HCT116 (cell line): Measurements from ENCODE around the gene GPSM3. TPM values are rescaled to one million over a fixed set of nuclear protein-coding genes. Genes with fewer than 3 reads are reported as not detected.
A peak's percentile ranks its signal among the peaks of the same experiment; 100 is the strongest.

Source experiments
- ATAC-seq: fragments of 200-7000 bp; cut with Tn5 transposase; 2 replicates; pipeline ENCODE4 v1.9.1; 2020; ENCODE audit warnings: mild to moderate bottlenecking, moderate library complexity
- BruUV-seq: library from RNA; stranded (reverse); fragments of 400-500 nt; replicated peaks from 2 replicates; lab custom pipeline; 2021; lab: Mats Ljungman, UMichigan
- CTCF ChIA-PET: fragments of 300-600 bp; sonication (Branson Sonifier 250); formaldehyde crosslinking; loops from one replicate; lab custom pipeline; 2021; ENCODE audit warnings: antibody characterized with exemption; lab: Charles Lee
- POLR2A ChIA-PET: fragments of 300-600, 350-600 bp; sonication (Branson Sonifier 250); formaldehyde crosslinking; loops from one replicate; lab custom pipeline; 2021; ENCODE audit warnings: antibody characterized with exemption; lab: Charles Lee
- RAD21 ChIA-PET, 2 experiments: fragments of 300-600 bp; sonication (Branson Sonifier 250); formaldehyde crosslinking; loops; one replicate each; lab custom pipeline; 2023; ENCODE audit warnings: low total read pairs in 2 of 2; ENCODE audit not compliant: uncharacterized antibody in 2 of 2, unreplicated experiment in 2 of 2, low non-redundant PET in 1 of 2; lab: Charles Lee
- DNase-seq: peaks from one replicate; pipeline ENCODE4 v3.0.0-alpha.2; 2010; ENCODE audit warnings: low read depth, low spot score
- H2AFZ ChIP-seq: fragments of 200-600 bp; shearing (Covaris generic), sonication (generic); 2 replicates; pipeline ENCODE4 v1.6.1; 2017; ENCODE audit warnings: low read depth, mixed run types, mixed read lengths, antibody characterized with exemption, low read length; ENCODE audit not compliant: poor library complexity, severe bottlenecking
- H3K27ac ChIP-seq: 2 replicates; pipeline ENCODE4 v1.5.1; 2012; ENCODE audit warnings: low read depth, low read length
- H3K27me3 ChIP-seq: fragments of 200-600 bp; sonication (generic); 2 replicates; pipeline ENCODE4 v1.6.1; 2016; ENCODE audit warnings: mixed run types, low read length, mixed read lengths; ENCODE audit not compliant: insufficient read depth
- H3K36me3 ChIP-seq, 2 experiments: fragments of 200-500 bp in 1 of 2; fragments of 200-600 bp in 1 of 2; sonication (Bioruptor generic) in 1 of 2; sonication (generic) in 1 of 2; 2 replicates each; pipeline versions ENCODE4 v1.5.1 to v1.6.1; 2014 to 2016; ENCODE audit warnings: low read length in 2 of 2, inconsistent platforms in 1 of 2, mixed read lengths in 1 of 2, mixed run types in 1 of 2; ENCODE audit not compliant: insufficient read depth in 2 of 2, control insufficient read depth in 1 of 2
- H3K4me1 ChIP-seq, 2 experiments: fragments of 200-600 bp in 1 of 2; sonication (generic) in 1 of 2; 2 replicates each; pipeline versions ENCODE4 v1.5.1 to v1.6.1; 2012 to 2017; ENCODE audit warnings: low read length in 2 of 2, inconsistent platforms in 1 of 2, mild to moderate bottlenecking in 1 of 2, mixed read lengths in 1 of 2, mixed run types in 1 of 2, moderate library complexity in 1 of 2; ENCODE audit not compliant: insufficient read depth in 2 of 2, control insufficient read depth in 1 of 2
- H3K4me2 ChIP-seq: fragments of 200-600 bp; sonication (generic); 2 replicates; pipeline ENCODE4 v1.6.1; 2017; ENCODE audit warnings: mixed run types, low read length, mixed read lengths
- H3K4me3 ChIP-seq, 2 experiments: fragments of 200-600 bp in 1 of 2; sonication (generic) in 1 of 2; replicated peaks in 1 of 2; 2 replicates each; pipeline ENCODE4 v1.5.1; 2011 to 2016; ENCODE audit warnings: low read length in 2 of 2, control low read depth in 1 of 2, low read depth in 1 of 2, mild to moderate bottlenecking in 1 of 2, mixed read lengths in 1 of 2, mixed run types in 1 of 2
- H3K79me2 ChIP-seq: fragments of 200-600 bp; sonication (generic); 2 replicates; pipeline ENCODE4 v1.6.1; 2017; ENCODE audit warnings: mild to moderate bottlenecking, mixed run types, low read length, moderate library complexity, mixed read lengths; ENCODE audit not compliant: insufficient read depth
- H3K9ac ChIP-seq: fragments of 200-600 bp; sonication (generic); 2 replicates; pipeline ENCODE4 v1.6.1; 2016; ENCODE audit warnings: low read length, mixed read lengths
- H3K9me2 ChIP-seq: fragments of 200-600 bp; sonication (generic), shearing (Covaris generic); 2 replicates; pipeline ENCODE4 v1.6.1; 2017; ENCODE audit warnings: mixed run types, mild to moderate bottlenecking, moderate library complexity; ENCODE audit not compliant: insufficient read depth
- H3K9me3 ChIP-seq, 2 experiments: fragments of 200-500 bp in 1 of 2; fragments of 200-600 bp in 1 of 2; sonication (Bioruptor generic) in 1 of 2; sonication (generic) in 1 of 2; 2 replicates each; pipeline ENCODE4 v1.6.1; 2014 to 2017; ENCODE audit warnings: low read length in 2 of 2, mixed read lengths in 2 of 2, inconsistent platforms in 1 of 2, low read depth in 1 of 2, mild to moderate bottlenecking in 1 of 2, mixed run types in 1 of 2, moderate library complexity in 1 of 2; ENCODE audit not compliant: control insufficient read depth in 1 of 2, insufficient read depth in 1 of 2
- H4K20me1 ChIP-seq: fragments of 200-600 bp; sonication (generic), shearing (Covaris generic); 2 replicates; pipeline ENCODE4 v1.6.1; 2017; ENCODE audit warnings: mixed run types, mild to moderate bottlenecking, moderate library complexity; ENCODE audit not compliant: insufficient read depth
- CBX3 ChIP-seq: IDR thresholded peaks from 2 replicates; pipeline ENCODE4 v1.6.1; 2012; ENCODE audit warnings: low read depth
- CTCF ChIP-seq, 3 experiments: fragments of 200-600 bp in 1 of 3; sonication (generic) in 1 of 3; IDR thresholded peaks in 2 of 3; conservative IDR thresholded peaks in 1 of 3; 2 replicates each; pipeline ENCODE4 v1.5.1; 2012 to 2017; ENCODE audit warnings: low read depth in 2 of 3, low read length in 2 of 3, antibody characterized with exemption in 1 of 3, borderline replicate concordance in 1 of 3, control low read depth in 1 of 3, mild to moderate bottlenecking in 1 of 3, mixed read lengths in 1 of 3, mixed run types in 1 of 3, moderate library complexity in 1 of 3; ENCODE audit not compliant: insufficient read depth in 1 of 3
- ELF1 ChIP-seq: IDR thresholded peaks from 2 replicates; pipeline ENCODE4 v1.6.1; 2012; ENCODE audit warnings: low read depth, borderline replicate concordance
- EZH2 ChIP-seq: fragments of 200-600 bp; sonication (generic); IDR thresholded peaks from 2 replicates; pipeline ENCODE4 v1.6.1; 2017; ENCODE audit warnings: antibody characterized with exemption, mixed run types
- JUND ChIP-seq: IDR thresholded peaks from 2 replicates; pipeline ENCODE4 v1.6.1; 2012
- MAX ChIP-seq: IDR thresholded peaks from 2 replicates; pipeline ENCODE4 v1.6.1; 2012
- POLR2AphosphoS5 ChIP-seq: IDR thresholded peaks from 2 replicates; pipeline ENCODE4 v1.6.1; 2011; ENCODE audit warnings: mild to moderate bottlenecking, low read depth, low read length, moderate library complexity
- RAD21 ChIP-seq: IDR thresholded peaks from 2 replicates; pipeline ENCODE4 v1.6.1; 2012; ENCODE audit warnings: low read depth, mild to moderate bottlenecking
- SIN3A ChIP-seq: IDR thresholded peaks from 2 replicates; pipeline ENCODE4 v1.6.1; 2012; ENCODE audit warnings: low read depth
- SRF ChIP-seq: IDR thresholded peaks from 2 replicates; pipeline ENCODE4 v1.6.1; 2012; ENCODE audit warnings: low read depth
- YY1 ChIP-seq: IDR thresholded peaks from 2 replicates; pipeline ENCODE4 v1.6.1; 2011; ENCODE audit warnings: low read length, low read depth, moderate library complexity, mild to moderate bottlenecking; ENCODE audit not compliant: insufficient replicate concordance; ENCODE audit errors: extremely low read depth
- ZBTB33 ChIP-seq: IDR thresholded peaks from 2 replicates; pipeline ENCODE4 v1.6.1; 2011; ENCODE audit warnings: mild to moderate bottlenecking, low read length, moderate library complexity; ENCODE audit not compliant: insufficient replicate concordance; ENCODE audit errors: extremely low read depth
- ZNF274 ChIP-seq: fragments of 200-500 bp; sonication (Bioruptor generic); IDR thresholded peaks from 2 replicates; pipeline ENCODE4 v1.6.1; 2014; ENCODE audit warnings: mild to moderate bottlenecking, low read depth, low read length, inconsistent platforms
- intact Hi-C: fragments of 100-400 bp; cut with micrococcal nuclease; formaldehyde crosslinking; loops from 2 replicates; pipeline ENCODE4 v1.10.0; 2022
- total RNA-seq: library from RNA; stranded (reverse); gene quantifications from one replicate; pipeline ENCODE4 v1.2.1, GENCODE V29; 2021; ENCODE audit not compliant: unreplicated experiment

Gene GPSM3
- total RNA-seq, 1 experiment from 2014 or later = 1.2 TPM

- H3K4me3 ChIP-seq = peak overlapping the region; percentile 93 to 98
- TSS peak; percentile 63 for BruUV-seq
- peaks cover 0 to 4% of the 10 kb centered on the region in 2 experiments; a peak in 1 of 4 replicates for H3K36me3 ChIP-seq
- peak overlapping the region; percentile 76 for H3K27ac ChIP-seq
- no peak overlapping the region for H2AFZ ChIP-seq
- CTCF ChIA-PET = no interaction called here
- H3K4me2 ChIP-seq = peak overlapping the region; percentile 97
- H3K4me1 ChIP-seq = peaks cover 24 to 52% of the 10 kb centered on the region in 2 experiments
- TF ChIP-seq CTCF (IDR thresholded peaks at IDR 0.05 in 2 of 3, conservative IDR thresholded peaks at IDR 0.05 in 1 of 3; ENCODE audit: borderline replicate concordance in 1 of 3, insufficient read depth in 1 of 3, low read depth in 2 of 3, low read length in 2 of 3) = no peak
- TF ChIP-seq SIN3A = no peak
- TF ChIP-seq ZBTB33 = no peak
- TF ChIP-seq POLR2AphosphoS5 = no peak
- TF ChIP-seq ELF1 = no peak
- TF ChIP-seq SRF = no peak
- no peak for TF ChIP-seq YY1
- TF ChIP-seq JUND = no peak
- TF ChIP-seq CBX3 = no peak
- no peak for TF ChIP-seq ZNF274
- no peak for TF ChIP-seq MAX
- no peak for TF ChIP-seq RAD21
- TF ChIP-seq EZH2 = no peak
- no peak for DNase-seq
- POLR2A ChIA-PET = no interaction called here
- no peaks in the 10 kb centered on the region for H3K9me3 ChIP-seq
- H3K9ac ChIP-seq = peak overlapping the region; percentile 90
- intact Hi-C loops = no loop called here
- H3K9me2 ChIP-seq = no peaks in the 10 kb centered on the region
- RAD21 ChIA-PET = no interaction called here
- H3K27me3 ChIP-seq = no peaks in the 10 kb centered on the region
- H3K79me2 ChIP-seq = peaks cover 24% of the 10 kb centered on the region
- ATAC-seq = no peak
- no peaks in the 10 kb centered on the region for H4K20me1 ChIP-seq
Observed at GRCh38 chr6:32175322-32175710, 17.1 kb downstream of the GPSM3 start.
